CD14-positive monocyte (primary cell): Measurements from ENCODE around the gene RNF141. TPM values are rescaled to one million over a fixed set of nuclear protein-coding genes. Genes with fewer than 3 reads are reported as not detected.
A peak's percentile ranks its signal among the peaks of the same experiment; 100 is the strongest.

ENCODE experiments used
- DNase-seq, 3 donors: peaks; one replicate each; pipeline ENCODE4 v3.0.0-alpha.2; 2011 to 2022
- H2AFZ ChIP-seq: 2 replicates; pipeline ENCODE4 v1.6.0; 2012; ENCODE audit warnings: mild to moderate bottlenecking, low read depth, low read length, inconsistent platforms; ENCODE audit not compliant: insufficient read depth, poor library complexity, severe bottlenecking
- H3K27ac ChIP-seq, 2 donors: 1 replicate in 1 of 2; 2 replicates in 1 of 2; pipeline ENCODE4 v1.5.1; 2012 to 2013; ENCODE audit warnings: low read length in 2 of 2, control low read depth in 1 of 2, inconsistent platforms in 1 of 2, low read depth in 1 of 2, mild to moderate bottlenecking in 1 of 2
- H3K27me3 ChIP-seq, 2 donors: one replicate each; pipeline versions ENCODE4 v1.6.0 to v1.6.1; 2011 to 2013; ENCODE audit warnings: low read length in 2 of 2; ENCODE audit not compliant: control insufficient read depth in 2 of 2, insufficient read depth in 2 of 2
- H3K36me3 ChIP-seq, 2 donors: replicated peaks in 1 of 2; 1 replicate in 1 of 2; 2 replicates in 1 of 2; pipeline versions ENCODE4 v1.5.1 to v1.6.1; 2012 to 2013; ENCODE audit warnings: low read length in 2 of 2, control low read depth in 1 of 2, inconsistent platforms in 1 of 2, mild to moderate bottlenecking in 1 of 2; ENCODE audit not compliant: insufficient read depth in 2 of 2, control insufficient read depth in 1 of 2
- H3K4me1 ChIP-seq, 2 donors: 1 replicate in 1 of 2; 2 replicates in 1 of 2; pipeline versions ENCODE4 v1.5.1 to v1.6.1; 2012 to 2013; ENCODE audit warnings: low read length in 2 of 2, control low read depth in 1 of 2, inconsistent platforms in 1 of 2, mild to moderate bottlenecking in 1 of 2, moderate library complexity in 1 of 2; ENCODE audit not compliant: insufficient read depth in 2 of 2, control insufficient read depth in 1 of 2
- H3K4me2 ChIP-seq: replicated peaks from 2 replicates; pipeline ENCODE3; 2012; ENCODE audit warnings: low read length, moderate library complexity, mild to moderate bottlenecking; ENCODE audit not compliant: poor library complexity, severe bottlenecking; ENCODE audit errors: extremely low read depth
- H3K4me3 ChIP-seq, 3 experiments: fragments of 200-600 bp in 1 of 3; sonication (generic) in 1 of 3; replicated peaks in 1 of 3; 1 replicate in 2 of 3; 2 replicates in 1 of 3; pipeline ENCODE4 v1.5.1; 2011 to 2013; ENCODE audit warnings: low read length in 3 of 3, mild to moderate bottlenecking in 3 of 3, control low read depth in 2 of 3, low read depth in 2 of 3, inconsistent platforms in 1 of 3, moderate library complexity in 1 of 3
- H3K79me2 ChIP-seq: 2 replicates; pipeline ENCODE4 v1.6.0; 2012; ENCODE audit warnings: mild to moderate bottlenecking, control low read depth, inconsistent platforms, low read length, moderate library complexity; ENCODE audit not compliant: insufficient read depth
- H3K9ac ChIP-seq: 2 replicates; pipeline ENCODE4 v1.6.0; 2017; ENCODE audit warnings: low read length, mild to moderate bottlenecking; ENCODE audit not compliant: insufficient read depth, poor library complexity, severe bottlenecking
- H3K9me3 ChIP-seq, 2 donors: replicated peaks in 1 of 2; 1 replicate in 1 of 2; 2 replicates in 1 of 2; pipeline versions ENCODE4 v1.5.1 to v1.6.1; 2012 to 2013; ENCODE audit warnings: low read length in 2 of 2, control low read depth in 1 of 2; ENCODE audit not compliant: control insufficient read depth in 1 of 2, insufficient read depth in 1 of 2
- H4K20me1 ChIP-seq: 2 replicates; pipeline ENCODE4 v1.6.0; 2012; ENCODE audit warnings: mild to moderate bottlenecking, low read length, control low read depth, moderate library complexity; ENCODE audit not compliant: insufficient read depth
- H3K27ac Mint-ChIP-seq, 7 donors: one replicate each; pipeline ENCODE4 v1.8.0; 2020; ENCODE audit warnings: mild to moderate bottlenecking in 7 of 7, mixed read lengths in 7 of 7, moderate library complexity in 6 of 7, inconsistent platforms in 2 of 7
- H3K27me3 Mint-ChIP-seq, 3 donors: one replicate each; pipeline ENCODE4 v1.8.0; 2021 to 2022; ENCODE audit warnings: low read depth in 3 of 3, mild to moderate bottlenecking in 3 of 3, mixed read lengths in 3 of 3, moderate library complexity in 3 of 3, inconsistent platforms in 1 of 3
- H3K36me3 Mint-ChIP-seq, 2 donors: one replicate each; pipeline ENCODE4 v1.8.0; 2020; ENCODE audit warnings: mixed read lengths in 2 of 2, inconsistent platforms in 1 of 2, mild to moderate bottlenecking in 1 of 2
- H3K4me1 Mint-ChIP-seq: one replicate; pipeline ENCODE4 v1.8.0; 2020; ENCODE audit warnings: mild to moderate bottlenecking, mixed read lengths
- H3K4me3 Mint-ChIP-seq, 2 donors: one replicate each; pipeline ENCODE4 v1.8.0; 2020; ENCODE audit warnings: mild to moderate bottlenecking in 2 of 2, mixed read lengths in 2 of 2, moderate library complexity in 1 of 2
- H3K9me3 Mint-ChIP-seq, 7 donors: one replicate each; pipeline ENCODE4 v1.8.0; 2020 to 2022; ENCODE audit warnings: mixed read lengths in 7 of 7, mild to moderate bottlenecking in 6 of 7, moderate library complexity in 6 of 7, inconsistent platforms in 2 of 7
- WGBS: methylation state at CpG from one replicate; pipeline ENCODE4 v1.1.5; 2013; ENCODE audit warnings: missing lambda C conversion rate; ENCODE audit not compliant: insufficient coverage; 5-methylcytosine and 5-hydroxymethylcytosine counted together
- intact Hi-C, 2 donors: fragments of 100-400 bp; cut with micrococcal nuclease; formaldehyde crosslinking; loops; one replicate each; pipeline versions ENCODE4 v1.15.0 to v1.15.1; 2023
- polyA plus RNA-seq, 3 donors: library from polyadenylated mRNA; depleted of rRNA in 1 of 3; unstranded in 2 of 3; stranded (reverse) in 1 of 3; fragments of 300-500 nt in 2 of 3; fragments of >200 nt in 1 of 3; fragmentation: Illumina TruSeq in 2 of 3; gene quantifications; 1 replicate in 2 of 3; 2 replicates in 1 of 3; pipeline ENCODE4 v1.2.3, GENCODE V29; 2012 to 2021
- TF ChIP-seq, protein P1 (sequence below): fragments of 200-600 bp; IDR thresholded peaks from one replicate; pipeline ENCODE4 v1.8.0; 2022; ENCODE audit warnings: antibody characterized with exemption, mild to moderate bottlenecking

The RNF141 gene
- polyA plus RNA-seq, 3 donors: 19.7 to 114 (median 98.3) TPM

DNA sequence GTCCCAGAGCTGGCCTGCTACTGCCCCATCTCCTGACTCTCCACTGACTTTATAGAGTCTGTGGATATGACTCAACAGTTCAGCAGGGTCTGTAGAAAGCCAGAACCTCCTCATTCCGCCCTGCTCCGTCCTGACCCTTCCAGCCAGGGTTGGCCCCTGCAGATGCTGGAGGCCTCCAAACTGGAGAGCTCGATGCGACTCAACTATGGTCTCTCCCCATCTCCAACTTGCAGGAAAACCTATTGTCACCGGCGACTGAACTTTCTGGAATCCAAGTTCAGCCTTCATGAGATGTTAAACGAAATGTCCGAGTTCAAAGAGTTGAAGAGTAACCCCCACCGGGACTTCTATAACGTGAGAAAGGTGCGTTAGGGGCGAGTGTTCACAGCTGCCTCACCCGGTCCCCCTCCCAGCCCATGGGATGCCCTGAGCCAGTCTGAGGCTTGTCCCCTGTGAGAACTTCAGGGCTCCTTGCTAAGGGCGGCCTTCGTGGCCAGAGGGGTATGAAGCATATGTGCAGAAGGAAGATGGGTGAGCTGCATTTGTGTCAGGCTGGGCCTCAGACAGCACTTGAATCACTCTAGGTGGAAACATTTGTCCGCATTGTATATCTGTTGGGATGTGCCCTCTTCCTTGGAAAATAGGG lies 53.9 kb downstream of the RNF141 start:
- H3K4me2 ChIP-seq: no peak overlapping the region
- H3K4me1 ChIP-seq: no peaks in the 10 kb centered on the region
- peaks cover 57% of the 10 kb centered on the region for H4K20me1 ChIP-seq
- TF ChIP-seq, protein P1, sequence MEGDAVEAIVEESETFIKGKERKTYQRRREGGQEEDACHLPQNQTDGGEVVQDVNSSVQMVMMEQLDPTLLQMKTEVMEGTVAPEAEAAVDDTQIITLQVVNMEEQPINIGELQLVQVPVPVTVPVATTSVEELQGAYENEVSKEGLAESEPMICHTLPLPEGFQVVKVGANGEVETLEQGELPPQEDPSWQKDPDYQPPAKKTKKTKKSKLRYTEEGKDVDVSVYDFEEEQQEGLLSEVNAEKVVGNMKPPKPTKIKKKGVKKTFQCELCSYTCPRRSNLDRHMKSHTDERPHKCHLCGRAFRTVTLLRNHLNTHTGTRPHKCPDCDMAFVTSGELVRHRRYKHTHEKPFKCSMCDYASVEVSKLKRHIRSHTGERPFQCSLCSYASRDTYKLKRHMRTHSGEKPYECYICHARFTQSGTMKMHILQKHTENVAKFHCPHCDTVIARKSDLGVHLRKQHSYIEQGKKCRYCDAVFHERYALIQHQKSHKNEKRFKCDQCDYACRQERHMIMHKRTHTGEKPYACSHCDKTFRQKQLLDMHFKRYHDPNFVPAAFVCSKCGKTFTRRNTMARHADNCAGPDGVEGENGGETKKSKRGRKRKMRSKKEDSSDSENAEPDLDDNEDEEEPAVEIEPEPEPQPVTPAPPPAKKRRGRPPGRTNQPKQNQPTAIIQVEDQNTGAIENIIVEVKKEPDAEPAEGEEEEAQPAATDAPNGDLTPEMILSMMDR: no peak
- no peaks in the 10 kb centered on the region for H3K27me3 ChIP-seq
- H3K9me3 Mint-ChIP-seq: peaks cover 0 to 2% (median 0%) of the 10 kb centered on the region in 7 donors
- intact Hi-C loops: no loop called here
- H3K4me1 Mint-ChIP-seq: peaks cover 12% of the 10 kb centered on the region
- H3K4me3 Mint-ChIP-seq: no peak overlapping the region
- no peak overlapping the region for H3K27ac ChIP-seq
- peaks cover 9% of the 10 kb centered on the region for H3K79me2 ChIP-seq
- no peak overlapping the region for H3K9ac ChIP-seq
- no peak overlapping the region for H3K4me3 ChIP-seq
- H3K27me3 Mint-ChIP-seq: no peaks in the 10 kb centered on the region
- peak overlapping the region in 2 of 7 donors; percentile 19 to 29 for H3K27ac Mint-ChIP-seq
- H3K9me3 ChIP-seq: no peaks in the 10 kb centered on the region
- no peak for DNase-seq
- peaks cover 90 to 100% of the 10 kb centered on the region in 2 donors for H3K36me3 ChIP-seq
- WGBS: 97% methylated on average over 9 of the region's 16 CpGs
- H3K36me3 Mint-ChIP-seq: peaks cover 92 to 100% of the 10 kb centered on the region in 2 donors
- H2AFZ ChIP-seq: no peak overlapping the region

DNA sequence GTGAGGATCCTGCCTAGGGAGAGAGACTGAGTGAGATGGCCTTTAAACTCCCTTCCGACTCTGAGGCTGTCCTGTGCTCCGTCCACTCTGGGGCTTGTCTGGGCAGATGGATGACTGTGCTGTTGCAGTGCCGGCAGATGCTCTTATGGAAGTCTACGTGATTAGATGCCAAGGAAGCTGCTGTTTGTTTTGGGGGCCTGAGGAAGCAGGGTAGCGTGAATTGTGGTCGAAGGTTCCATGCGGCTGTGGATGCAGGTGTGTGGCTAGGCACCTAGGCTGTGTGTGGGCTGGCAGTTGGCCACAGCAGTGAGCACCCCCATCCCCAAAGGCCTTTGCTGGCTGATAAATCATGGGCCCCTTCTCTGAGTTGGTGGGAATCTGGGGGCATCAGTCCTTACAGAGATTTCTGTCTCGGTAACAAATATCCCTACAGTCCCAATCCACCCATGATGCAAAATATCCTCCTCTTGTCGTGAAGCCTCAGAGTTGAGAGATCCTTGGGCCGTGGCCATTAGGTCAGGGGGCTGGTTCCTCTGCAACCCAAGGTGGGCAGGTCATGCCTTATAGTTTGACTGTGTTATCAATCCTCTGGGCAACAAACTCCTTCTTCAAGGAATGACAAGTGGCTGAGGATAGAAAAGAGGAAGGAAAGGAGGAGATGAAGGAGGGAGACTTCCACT lies 54.7 kb downstream of the RNF141 start:
- H4K20me1 ChIP-seq: peaks cover 57% of the 10 kb centered on the region
- WGBS: 96% methylated on average over 9 of the region's 10 CpGs
- peaks cover 9% of the 10 kb centered on the region for H3K79me2 ChIP-seq
- H3K4me3 Mint-ChIP-seq: no peak overlapping the region
- peaks cover 0 to 2% (median 0%) of the 10 kb centered on the region in 7 donors for H3K9me3 Mint-ChIP-seq
- no peaks in the 10 kb centered on the region for H3K9me3 ChIP-seq
- TF ChIP-seq, protein P1: no peak
- no peak overlapping the region for H2AFZ ChIP-seq
- no peak overlapping the region for H3K4me3 ChIP-seq
- H3K4me2 ChIP-seq: no peak overlapping the region
- peaks cover 12% of the 10 kb centered on the region for H3K4me1 Mint-ChIP-seq
- H3K27ac ChIP-seq: no peak overlapping the region
- DNase-seq: no peak
- peaks cover 90 to 100% of the 10 kb centered on the region in 2 donors for H3K36me3 ChIP-seq
- H3K9ac ChIP-seq: no peak overlapping the region
- intact Hi-C loops: no loop called here
- peak overlapping the region in 3 of 7 donors; percentile 32 to 51 (median 43) for H3K27ac Mint-ChIP-seq
- peaks cover 90 to 100% of the 10 kb centered on the region in 2 donors for H3K36me3 Mint-ChIP-seq
- no peaks in the 10 kb centered on the region for H3K4me1 ChIP-seq
- no peaks in the 10 kb centered on the region for H3K27me3 Mint-ChIP-seq
- no peaks in the 10 kb centered on the region for H3K27me3 ChIP-seq
